GM23338 (cell line): ENCODE data around the gene MASP2. TPM values are rescaled to one million over a fixed set of nuclear protein-coding genes. Genes with fewer than 3 reads are reported as not detected.
"Not testable (repeated sequence)": the region's sequence is repeated elsewhere in the genome, so short reads cannot be mapped to it uniquely, and the experiment has no call there.

Source experiments
- ATAC-seq: fragments of 200-7000 bp; cut with Tn5 transposase; 3 replicates; pipeline ENCODE4 v1.9.1; 2020
- DNase-seq: peaks from one replicate; pipeline ENCODE4 v3.0.0-alpha.2; 2015; ENCODE audit warnings: low spot score
- H2AFZ ChIP-seq: fragments of 200-600 bp; sonication (generic); 2 replicates; pipeline ENCODE4 v1.8.0; 2016; ENCODE audit warnings: antibody characterized with exemption, mild to moderate bottlenecking, moderate library complexity
- H3F3A ChIP-seq: fragments of 200-600 bp; sonication (generic); replicated peaks from 2 replicates; pipeline ENCODE4 v1.8.0; 2017; ENCODE audit warnings: antibody characterized with exemption, mixed run types, low read depth
- H3K27ac ChIP-seq: fragments of 200-600 bp; sonication (generic); 2 replicates; pipeline ENCODE4 v1.6.1; 2016; ENCODE audit warnings: low read depth
- H3K27me3 ChIP-seq: fragments of 200-600 bp; sonication (generic); 2 replicates; pipeline ENCODE4 v1.8.0; 2016; ENCODE audit warnings: mild to moderate bottlenecking, mixed run types, moderate library complexity; ENCODE audit not compliant: insufficient read depth
- H3K36me3 ChIP-seq: fragments of 200-600 bp; sonication (generic); 2 replicates; pipeline ENCODE4 v1.8.0; 2016; ENCODE audit warnings: mild to moderate bottlenecking; ENCODE audit not compliant: insufficient read depth
- H3K4me1 ChIP-seq: fragments of 200-600 bp; sonication (generic); 2 replicates; pipeline ENCODE4 v1.8.0; 2016; ENCODE audit warnings: mild to moderate bottlenecking, moderate library complexity; ENCODE audit not compliant: insufficient read depth
- H3K4me2 ChIP-seq: fragments of 200-600 bp; sonication (generic); 2 replicates; pipeline ENCODE4 v1.7.1; 2017; ENCODE audit warnings: mixed run types
- H3K4me3 ChIP-seq: fragments of 200-600 bp; sonication (generic); 2 replicates; pipeline ENCODE4 v1.6.1; 2016; ENCODE audit warnings: mixed run types
- H3K79me2 ChIP-seq: fragments of 200-600 bp; sonication (generic); replicated peaks from 2 replicates; pipeline ENCODE4 v1.8.0; 2017; ENCODE audit warnings: mild to moderate bottlenecking; ENCODE audit not compliant: insufficient read depth
- H3K9me2 ChIP-seq: fragments of 200-600 bp; sonication (generic); 2 replicates; pipeline ENCODE4 v1.8.0; 2017; ENCODE audit not compliant: insufficient read depth
- H4K20me1 ChIP-seq: fragments of 200-600 bp; sonication (generic); replicated peaks from 2 replicates; pipeline ENCODE4 v1.8.0; 2017; ENCODE audit warnings: mild to moderate bottlenecking; ENCODE audit not compliant: insufficient read depth
- H3K27ac Mint-ChIP-seq: 2 replicates; pipeline ENCODE4 v1.8.0; 2020; ENCODE audit warnings: inconsistent platforms, mild to moderate bottlenecking, moderate library complexity, mixed read lengths
- H3K27me3 Mint-ChIP-seq: 3 replicates; pipeline ENCODE4 v1.8.0; 2022; ENCODE audit warnings: low read depth, mild to moderate bottlenecking, moderate library complexity, mixed read lengths, inconsistent platforms; ENCODE audit not compliant: insufficient read depth, poor library complexity
- H3K36me3 Mint-ChIP-seq: 3 replicates; pipeline ENCODE4 v1.8.0; 2021; ENCODE audit warnings: low read depth, mild to moderate bottlenecking, inconsistent platforms, moderate library complexity, mixed read lengths
- H3K4me1 Mint-ChIP-seq: 3 replicates; pipeline ENCODE4 v1.8.0; 2020; ENCODE audit warnings: mild to moderate bottlenecking, inconsistent platforms, mixed read lengths
- H3K4me3 Mint-ChIP-seq: 3 replicates; pipeline ENCODE4 v1.8.0; 2021; ENCODE audit warnings: moderate library complexity, mild to moderate bottlenecking, inconsistent platforms, mixed read lengths
- H3K9me3 Mint-ChIP-seq: 3 replicates; pipeline ENCODE4 v1.8.0; 2020; ENCODE audit warnings: moderate library complexity, mild to moderate bottlenecking, inconsistent platforms, mixed read lengths
- EZH2 ChIP-seq: fragments of 200-600 bp; sonication (generic); IDR thresholded peaks from one replicate; pipeline ENCODE4 v1.8.0; 2017; ENCODE audit warnings: antibody characterized with exemption, mild to moderate bottlenecking, low read depth; ENCODE audit not compliant: unreplicated experiment
- EZH2phosphoT487 ChIP-seq: fragments of 200-600 bp; sonication (generic); IDR thresholded peaks from one replicate; pipeline ENCODE4 v1.8.1; 2018; ENCODE audit warnings: antibody characterized with exemption; ENCODE audit not compliant: unreplicated experiment
- JUNB ChIP-seq: IDR thresholded peaks from one replicate; pipeline ENCODE4 v1.6.1; 2016; ENCODE audit warnings: antibody characterized with exemption; ENCODE audit not compliant: unreplicated experiment
- POLR2AphosphoS5 ChIP-seq: IDR thresholded peaks from 2 replicates; pipeline ENCODE4 v1.6.1; 2016; ENCODE audit warnings: antibody characterized with exemption, low read depth
- STAT1 ChIP-seq: IDR thresholded peaks from one replicate; pipeline ENCODE4 v1.6.1; 2016; ENCODE audit warnings: antibody characterized with exemption; ENCODE audit not compliant: unreplicated experiment
- ZNF114 ChIP-seq: fragments of 250-450 bp; sonication (Bioruptor Pico); IDR thresholded peaks from 2 replicates; pipeline ENCODE4 v1.5.0; 2020; ENCODE audit warnings: mild to moderate bottlenecking, moderate library complexity
- ZNF331 ChIP-seq: fragments of 250-450 bp; sonication (Bioruptor Pico); IDR thresholded peaks from 2 replicates; pipeline ENCODE4 v1.5.0; 2020; ENCODE audit warnings: low read depth, mild to moderate bottlenecking, moderate library complexity
- polyA plus RNA-seq: library from polyadenylated mRNA; unstranded; fragments of >200 nt; fragmentation: Nextera tagmentation; extraction: Ambion mirVana; gene quantifications from 2 replicates; pipeline ENCODE4 v1.2.1, GENCODE V29; 2016
- total RNA-seq: library from RNA; depleted of rRNA; stranded (reverse); fragments of >200 nt; shearing (Covaris generic); gene quantifications from 2 replicates; pipeline ENCODE4 v1.2.3, GENCODE V29; 2014
- TF ChIP-seq, protein P1 (sequence below): IDR thresholded peaks from 2 replicates; pipeline ENCODE4 v1.6.1; 2016; ENCODE audit warnings: antibody characterized with exemption
- TF ChIP-seq, protein P2 (sequence below), 2 experiments: fragments of 200-600 bp in 1 of 2; sonication (generic) in 1 of 2; conservative IDR thresholded peaks; 2 replicates each; pipeline versions ENCODE4 v1.5.1 to v1.6.1; 2016 to 2017; ENCODE audit warnings: antibody characterized with exemption in 2 of 2, low read depth in 2 of 2, mild to moderate bottlenecking in 2 of 2, moderate library complexity in 1 of 2
- TF ChIP-seq, protein P3 (sequence below): IDR thresholded peaks from one replicate; pipeline ENCODE4 v1.6.1; 2018; ENCODE audit warnings: antibody characterized with exemption; ENCODE audit not compliant: unreplicated experiment
- TF ChIP-seq, protein P4 (sequence below): fragments of 250-450 bp; sonication (Bioruptor Pico); IDR thresholded peaks from 2 replicates; pipeline ENCODE4 v1.5.0; 2020; ENCODE audit warnings: mild to moderate bottlenecking, moderate library complexity

The MASP2 gene
- total and polyA plus RNA-seq, 2 experiments from 2014 or later: 0.71 to 1.5 TPM

DNA sequence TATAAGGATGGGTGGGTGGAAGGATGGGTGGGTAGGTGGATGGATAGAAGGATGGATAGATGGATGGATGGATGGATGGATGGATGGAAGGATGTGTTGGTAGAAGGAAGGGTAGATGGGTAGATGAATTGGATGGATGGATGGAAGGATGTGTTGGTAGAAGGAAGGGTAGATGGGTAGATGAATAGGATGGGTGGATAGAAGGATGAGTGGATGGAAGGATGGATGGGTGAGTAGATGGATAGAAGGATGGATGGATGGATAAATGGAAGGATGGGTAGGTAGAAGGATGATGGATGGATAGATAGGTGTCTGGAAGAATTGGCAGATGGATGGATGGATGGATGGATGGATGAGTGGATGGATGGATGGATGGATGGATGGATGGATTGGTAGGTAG lies 6.0 kb downstream of the MASP2 start:
- Histone ChIP-seq H3K4me3 (no peak overlapping the region), H3K9me2 (no peaks in the 10 kb centered on the region), H2AFZ (no peak overlapping the region), H3K4me1 (peaks cover 5% of the 10 kb centered on the region), H3K36me3 (no peaks in the 10 kb centered on the region), H3K4me2 (no peak overlapping the region), H3K27me3 (no peaks in the 10 kb centered on the region), H3K79me2 (no peaks in the 10 kb centered on the region), H3K27ac (no peak overlapping the region), H3F3A (0 out of 2 replicates have a peak, but pooled peaks cover 2% of the 10 kb centered on the region), H4K20me1 (no peaks in the 10 kb centered on the region)
- ATAC-seq (no peak), DNase-seq (no peak)
- no peak overlapping the region for H3K27ac Mint-ChIP-seq
- TF ChIP-seq, protein P1, sequence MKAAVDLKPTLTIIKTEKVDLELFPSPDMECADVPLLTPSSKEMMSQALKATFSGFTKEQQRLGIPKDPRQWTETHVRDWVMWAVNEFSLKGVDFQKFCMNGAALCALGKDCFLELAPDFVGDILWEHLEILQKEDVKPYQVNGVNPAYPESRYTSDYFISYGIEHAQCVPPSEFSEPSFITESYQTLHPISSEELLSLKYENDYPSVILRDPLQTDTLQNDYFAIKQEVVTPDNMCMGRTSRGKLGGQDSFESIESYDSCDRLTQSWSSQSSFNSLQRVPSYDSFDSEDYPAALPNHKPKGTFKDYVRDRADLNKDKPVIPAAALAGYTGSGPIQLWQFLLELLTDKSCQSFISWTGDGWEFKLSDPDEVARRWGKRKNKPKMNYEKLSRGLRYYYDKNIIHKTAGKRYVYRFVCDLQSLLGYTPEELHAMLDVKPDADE: no peak
- TF ChIP-seq ZNF331 (CRISPR knock-in tag) (no peak), EZH2phosphoT487 (no peak), STAT1 (no peak), ZNF114 (no peak), POLR2AphosphoS5 (no peak), JUNB (no peak), EZH2 (no peak)
- TF ChIP-seq, protein P2, sequence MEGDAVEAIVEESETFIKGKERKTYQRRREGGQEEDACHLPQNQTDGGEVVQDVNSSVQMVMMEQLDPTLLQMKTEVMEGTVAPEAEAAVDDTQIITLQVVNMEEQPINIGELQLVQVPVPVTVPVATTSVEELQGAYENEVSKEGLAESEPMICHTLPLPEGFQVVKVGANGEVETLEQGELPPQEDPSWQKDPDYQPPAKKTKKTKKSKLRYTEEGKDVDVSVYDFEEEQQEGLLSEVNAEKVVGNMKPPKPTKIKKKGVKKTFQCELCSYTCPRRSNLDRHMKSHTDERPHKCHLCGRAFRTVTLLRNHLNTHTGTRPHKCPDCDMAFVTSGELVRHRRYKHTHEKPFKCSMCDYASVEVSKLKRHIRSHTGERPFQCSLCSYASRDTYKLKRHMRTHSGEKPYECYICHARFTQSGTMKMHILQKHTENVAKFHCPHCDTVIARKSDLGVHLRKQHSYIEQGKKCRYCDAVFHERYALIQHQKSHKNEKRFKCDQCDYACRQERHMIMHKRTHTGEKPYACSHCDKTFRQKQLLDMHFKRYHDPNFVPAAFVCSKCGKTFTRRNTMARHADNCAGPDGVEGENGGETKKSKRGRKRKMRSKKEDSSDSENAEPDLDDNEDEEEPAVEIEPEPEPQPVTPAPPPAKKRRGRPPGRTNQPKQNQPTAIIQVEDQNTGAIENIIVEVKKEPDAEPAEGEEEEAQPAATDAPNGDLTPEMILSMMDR (conservative IDR thresholded peaks at IDR 0.05; ENCODE audit: low read depth in 2 of 2): no peak
- TF ChIP-seq, protein P3, sequence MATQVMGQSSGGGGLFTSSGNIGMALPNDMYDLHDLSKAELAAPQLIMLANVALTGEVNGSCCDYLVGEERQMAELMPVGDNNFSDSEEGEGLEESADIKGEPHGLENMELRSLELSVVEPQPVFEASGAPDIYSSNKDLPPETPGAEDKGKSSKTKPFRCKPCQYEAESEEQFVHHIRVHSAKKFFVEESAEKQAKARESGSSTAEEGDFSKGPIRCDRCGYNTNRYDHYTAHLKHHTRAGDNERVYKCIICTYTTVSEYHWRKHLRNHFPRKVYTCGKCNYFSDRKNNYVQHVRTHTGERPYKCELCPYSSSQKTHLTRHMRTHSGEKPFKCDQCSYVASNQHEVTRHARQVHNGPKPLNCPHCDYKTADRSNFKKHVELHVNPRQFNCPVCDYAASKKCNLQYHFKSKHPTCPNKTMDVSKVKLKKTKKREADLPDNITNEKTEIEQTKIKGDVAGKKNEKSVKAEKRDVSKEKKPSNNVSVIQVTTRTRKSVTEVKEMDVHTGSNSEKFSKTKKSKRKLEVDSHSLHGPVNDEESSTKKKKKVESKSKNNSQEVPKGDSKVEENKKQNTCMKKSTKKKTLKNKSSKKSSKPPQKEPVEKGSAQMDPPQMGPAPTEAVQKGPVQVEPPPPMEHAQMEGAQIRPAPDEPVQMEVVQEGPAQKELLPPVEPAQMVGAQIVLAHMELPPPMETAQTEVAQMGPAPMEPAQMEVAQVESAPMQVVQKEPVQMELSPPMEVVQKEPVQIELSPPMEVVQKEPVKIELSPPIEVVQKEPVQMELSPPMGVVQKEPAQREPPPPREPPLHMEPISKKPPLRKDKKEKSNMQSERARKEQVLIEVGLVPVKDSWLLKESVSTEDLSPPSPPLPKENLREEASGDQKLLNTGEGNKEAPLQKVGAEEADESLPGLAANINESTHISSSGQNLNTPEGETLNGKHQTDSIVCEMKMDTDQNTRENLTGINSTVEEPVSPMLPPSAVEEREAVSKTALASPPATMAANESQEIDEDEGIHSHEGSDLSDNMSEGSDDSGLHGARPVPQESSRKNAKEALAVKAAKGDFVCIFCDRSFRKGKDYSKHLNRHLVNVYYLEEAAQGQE: no peak
- TF ChIP-seq, protein P4, sequence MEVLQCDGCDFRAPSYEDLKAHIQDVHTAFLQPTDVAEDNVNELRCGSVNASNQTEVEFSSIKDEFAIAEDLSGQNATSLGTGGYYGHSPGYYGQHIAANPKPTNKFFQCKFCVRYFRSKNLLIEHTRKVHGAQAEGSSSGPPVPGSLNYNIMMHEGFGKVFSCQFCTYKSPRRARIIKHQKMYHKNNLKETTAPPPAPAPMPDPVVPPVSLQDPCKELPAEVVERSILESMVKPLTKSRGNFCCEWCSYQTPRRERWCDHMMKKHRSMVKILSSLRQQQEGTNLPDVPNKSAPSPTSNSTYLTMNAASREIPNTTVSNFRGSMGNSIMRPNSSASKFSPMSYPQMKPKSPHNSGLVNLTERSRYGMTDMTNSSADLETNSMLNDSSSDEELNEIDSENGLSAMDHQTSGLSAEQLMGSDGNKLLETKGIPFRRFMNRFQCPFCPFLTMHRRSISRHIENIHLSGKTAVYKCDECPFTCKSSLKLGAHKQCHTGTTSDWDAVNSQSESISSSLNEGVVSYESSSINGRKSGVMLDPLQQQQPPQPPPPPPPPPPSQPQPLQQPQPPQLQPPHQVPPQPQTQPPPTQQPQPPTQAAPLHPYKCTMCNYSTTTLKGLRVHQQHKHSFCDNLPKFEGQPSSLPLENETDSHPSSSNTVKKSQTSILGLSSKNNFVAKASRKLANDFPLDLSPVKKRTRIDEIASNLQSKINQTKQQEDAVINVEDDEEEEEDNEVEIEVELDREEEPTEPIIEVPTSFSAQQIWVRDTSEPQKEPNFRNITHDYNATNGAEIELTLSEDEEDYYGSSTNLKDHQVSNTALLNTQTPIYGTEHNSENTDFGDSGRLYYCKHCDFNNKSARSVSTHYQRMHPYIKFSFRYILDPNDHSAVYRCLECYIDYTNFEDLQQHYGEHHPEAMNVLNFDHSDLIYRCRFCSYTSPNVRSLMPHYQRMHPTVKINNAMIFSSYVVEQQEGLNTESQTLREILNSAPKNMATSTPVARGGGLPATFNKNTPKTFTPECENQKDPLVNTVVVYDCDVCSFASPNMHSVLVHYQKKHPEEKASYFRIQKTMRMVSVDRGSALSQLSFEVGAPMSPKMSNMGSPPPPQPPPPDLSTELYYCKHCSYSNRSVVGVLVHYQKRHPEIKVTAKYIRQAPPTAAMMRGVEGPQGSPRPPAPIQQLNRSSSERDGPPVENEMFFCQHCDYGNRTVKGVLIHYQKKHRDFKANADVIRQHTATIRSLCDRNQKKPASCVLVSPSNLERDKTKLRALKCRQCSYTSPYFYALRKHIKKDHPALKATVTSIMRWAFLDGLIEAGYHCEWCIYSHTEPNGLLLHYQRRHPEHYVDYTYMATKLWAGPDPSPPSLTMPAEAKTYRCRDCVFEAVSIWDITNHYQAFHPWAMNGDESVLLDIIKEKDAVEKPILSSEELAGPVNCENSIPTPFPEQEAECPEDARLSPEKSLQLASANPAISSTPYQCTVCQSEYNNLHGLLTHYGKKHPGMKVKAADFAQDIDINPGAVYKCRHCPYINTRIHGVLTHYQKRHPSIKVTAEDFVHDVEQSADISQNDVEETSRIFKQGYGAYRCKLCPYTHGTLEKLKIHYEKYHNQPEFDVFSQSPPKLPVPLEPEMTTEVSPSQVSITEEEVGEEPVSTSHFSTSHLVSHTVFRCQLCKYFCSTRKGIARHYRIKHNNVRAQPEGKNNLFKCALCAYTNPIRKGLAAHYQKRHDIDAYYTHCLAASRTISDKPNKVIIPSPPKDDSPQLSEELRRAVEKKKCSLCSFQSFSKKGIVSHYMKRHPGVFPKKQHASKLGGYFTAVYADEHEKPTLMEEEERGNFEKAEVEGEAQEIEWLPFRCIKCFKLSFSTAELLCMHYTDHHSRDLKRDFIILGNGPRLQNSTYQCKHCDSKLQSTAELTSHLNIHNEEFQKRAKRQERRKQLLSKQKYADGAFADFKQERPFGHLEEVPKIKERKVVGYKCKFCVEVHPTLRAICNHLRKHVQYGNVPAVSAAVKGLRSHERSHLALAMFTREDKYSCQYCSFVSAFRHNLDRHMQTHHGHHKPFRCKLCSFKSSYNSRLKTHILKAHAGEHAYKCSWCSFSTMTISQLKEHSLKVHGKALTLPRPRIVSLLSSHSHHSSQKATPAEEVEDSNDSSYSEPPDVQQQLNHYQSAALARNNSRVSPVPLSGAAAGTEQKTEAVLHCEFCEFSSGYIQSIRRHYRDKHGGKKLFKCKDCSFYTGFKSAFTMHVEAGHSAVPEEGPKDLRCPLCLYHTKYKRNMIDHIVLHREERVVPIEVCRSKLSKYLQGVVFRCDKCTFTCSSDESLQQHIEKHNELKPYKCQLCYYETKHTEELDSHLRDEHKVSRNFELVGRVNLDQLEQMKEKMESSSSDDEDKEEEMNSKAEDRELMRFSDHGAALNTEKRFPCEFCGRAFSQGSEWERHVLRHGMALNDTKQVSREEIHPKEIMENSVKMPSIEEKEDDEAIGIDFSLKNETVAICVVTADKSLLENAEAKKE (CRISPR knock-in tag): no peak
- H3K27me3 Mint-ChIP-seq: peaks cover 3% of the 10 kb centered on the region
- no peak overlapping the region for H3K4me3 Mint-ChIP-seq
- H3K4me1 Mint-ChIP-seq: peaks cover 4% of the 10 kb centered on the region
- H3K36me3 Mint-ChIP-seq: no peaks in the 10 kb centered on the region
- no peaks in the 10 kb centered on the region for H3K9me3 Mint-ChIP-seq

DNA sequence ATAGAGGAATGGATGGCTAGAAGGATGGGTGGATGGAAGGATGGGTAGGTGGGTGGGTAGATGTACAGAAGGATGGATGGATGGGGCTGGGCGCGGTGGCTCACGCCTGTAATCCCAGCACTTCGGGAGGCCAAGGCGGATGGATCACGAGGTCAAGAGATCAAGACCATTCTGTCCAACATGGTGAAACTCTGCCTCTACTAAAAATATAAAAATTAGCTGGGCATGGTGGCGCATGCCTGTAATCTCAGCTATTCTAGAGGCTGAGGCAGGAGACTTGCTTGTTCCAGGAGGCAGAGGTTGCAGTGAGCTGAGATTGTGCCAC lies 7.0 kb downstream of the MASP2 start:
- not testable (repeated sequence) for H3K4me2 ChIP-seq, H3K4me3 ChIP-seq, H3K27me3 Mint-ChIP-seq, ATAC-seq, H3K4me1 ChIP-seq, H3K27ac Mint-ChIP-seq, H3K9me3 Mint-ChIP-seq, H3F3A ChIP-seq, H3K36me3 ChIP-seq, H3K4me1 Mint-ChIP-seq, H3K9me2 ChIP-seq, H3K27ac ChIP-seq, H3K36me3 Mint-ChIP-seq, DNase-seq, H3K79me2 ChIP-seq, H3K27me3 ChIP-seq, H2AFZ ChIP-seq, H4K20me1 ChIP-seq, H3K4me3 Mint-ChIP-seq
